Lung (tissue), 12 donors: Measurements from ENCODE around the gene VPS13D. TPM values are rescaled to one million over a fixed set of nuclear protein-coding genes. Genes with fewer than 3 reads are reported as not detected.

ENCODE experiments used
- ATAC-seq: fragments of 200-7000 bp; cut with Tn5 transposase; one replicate; pipeline ENCODE4 v1.9.1; 2020; ENCODE audit warnings: moderate number of reproducible peaks; ENCODE audit not compliant: insufficient read depth, low FRiP score
- DNase-seq, 3 donors: peaks; one replicate each; pipeline ENCODE4 v3.0.0-alpha.2; 2013 to 2017
- H3K27ac ChIP-seq, 2 donors: one replicate each; pipeline ENCODE4 v1.5.1; 2013; ENCODE audit warnings: mild to moderate bottlenecking in 2 of 2, moderate library complexity in 2 of 2, control low read depth in 1 of 2, inconsistent platforms in 1 of 2, low read depth in 1 of 2, low read length in 1 of 2
- H3K27me3 ChIP-seq, 3 donors: one replicate each; pipeline ENCODE4 v1.5.1; 2013; ENCODE audit warnings: low read length in 2 of 3; ENCODE audit not compliant: control insufficient read depth in 3 of 3, insufficient read depth in 3 of 3
- H3K36me3 ChIP-seq, 4 donors: one replicate each; pipeline ENCODE4 v1.5.1; 2013; ENCODE audit warnings: low read length in 4 of 4, mild to moderate bottlenecking in 1 of 4, moderate library complexity in 1 of 4; ENCODE audit not compliant: control insufficient read depth in 4 of 4, insufficient read depth in 4 of 4
- H3K4me1 ChIP-seq, 5 donors: one replicate each; pipeline ENCODE4 v1.5.1; 2013; ENCODE audit warnings: low read length in 5 of 5, mild to moderate bottlenecking in 2 of 5, moderate library complexity in 1 of 5; ENCODE audit not compliant: control insufficient read depth in 5 of 5, insufficient read depth in 5 of 5
- H3K4me3 ChIP-seq: one replicate; pipeline ENCODE4 v1.5.1; 2013; ENCODE audit warnings: mild to moderate bottlenecking, control low read depth, moderate library complexity
- H3K9ac ChIP-seq, 2 donors: one replicate each; pipeline ENCODE4 v1.5.1; 2013; ENCODE audit warnings: low read length in 2 of 2, control low read depth in 1 of 2; ENCODE audit not compliant: insufficient read depth in 1 of 2
- H3K9me3 ChIP-seq, 4 donors: one replicate each; pipeline ENCODE4 v1.5.1; 2013; ENCODE audit warnings: low read length in 3 of 4, mild to moderate bottlenecking in 1 of 4, moderate library complexity in 1 of 4; ENCODE audit not compliant: control insufficient read depth in 4 of 4, insufficient read depth in 3 of 4
- CTCF ChIP-seq: IDR thresholded peaks from 2 replicates; pipeline ENCODE4 v1.5.1; 2012; ENCODE audit warnings: mild to moderate bottlenecking; ENCODE audit errors: control extremely low read depth, extremely low read depth
- WGBS, 2 donors: extraction: QIAGEN DNeasy Blood & Tissue Kit; methylation state at CpG; one replicate each; pipeline ENCODE4 v1.1.7; 2013; 5-methylcytosine and 5-hydroxymethylcytosine counted together
- polyA plus RNA-seq, 2 donors: library from polyadenylated mRNA; stranded (reverse); fragments of 200-250 nt; gene quantifications; one replicate each; pipeline ENCODE4 v1.2.1, GENCODE V29; 2013
- total RNA-seq, 2 donors: library from RNA; depleted of rRNA in 1 of 2; stranded (reverse); fragments of >200 nt in 1 of 2; gene quantifications; one replicate each; pipeline ENCODE4 v1.2.1, GENCODE V29; 2014 to 2021
- donor health status: control.
- donor health status: control.
- donor health status: Bipolar disorder and iron deficiency.
- donor health status: healthy.
- donor health status: DM: yes; HTN: yes; CAD: no.

Gene VPS13D
- total and polyA plus RNA-seq, 4 donors, result 18.4 to 76.0 (median 37.5) TPM

- Histone ChIP-seq H3K4me1 (no peaks in the 10 kb centered on the region), H3K9me3 (no peaks in the 10 kb centered on the region), H3K4me3 (no peak overlapping the region), H3K27me3 (no peaks in the 10 kb centered on the region), H3K27ac (no peak overlapping the region), H3K9ac (no peak overlapping the region), H3K36me3 (peaks cover 10 to 42% (median 30%) of the 10 kb centered on the region in 4 donors)
- DNase-seq, result peak; percentile 18 to 75 (median 39)
- no peak for ATAC-seq
- 72 to 82% methylated on average over 5 of the region's 5 CpGs for WGBS, 2 donors
- TF ChIP-seq CTCF, result no peak
Observed at GRCh38 chr1:12251442-12251841, 21.6 kb downstream of the VPS13D start.

GRCh38 chr1:12255913-12256312 is 26.1 kb downstream of the VPS13D start:
- ATAC-seq, result no peak
- no peak for TF ChIP-seq CTCF
- 98 to 100% methylated on average over 2 of the region's 2 CpGs for WGBS, 2 donors

GRCh38 chr1:12258272-12258671 is 28.4 kb downstream of the VPS13D start:
- H3K36me3 ChIP-seq, result peaks cover 33 to 60% (median 36%) of the 10 kb centered on the region in 4 donors
- no peak overlapping the region for H3K4me3 ChIP-seq
- no peaks in the 10 kb centered on the region for H3K27me3 ChIP-seq
- WGBS, 2 donors, result 90 to 97% methylated on average over 7 of the region's 7 CpGs
- no peak for ATAC-seq
- no peak overlapping the region for H3K27ac ChIP-seq
- DNase-seq, result no peak
- TF ChIP-seq CTCF, result no peak
- no peak overlapping the region for H3K9ac ChIP-seq
- H3K9me3 ChIP-seq, result no peaks in the 10 kb centered on the region
- H3K4me1 ChIP-seq, result no peaks in the 10 kb centered on the region

More at GRCh38 chr1:12255913-12256312, 26.1 kb downstream of the VPS13D start:
- DNase-seq, result no peak
- Histone ChIP-seq H3K27me3 (no peaks in the 10 kb centered on the region), H3K27ac (no peak overlapping the region), H3K9me3 (no peaks in the 10 kb centered on the region), H3K36me3 (peaks cover 18 to 54% (median 33%) of the 10 kb centered on the region in 4 donors), H3K4me1 (no peaks in the 10 kb centered on the region), H3K4me3 (no peak overlapping the region), H3K9ac (no peak overlapping the region)

GRCh38 chr1:12269351-12269750 is 39.5 kb downstream of the VPS13D start:
- H3K4me1 ChIP-seq, result no peaks in the 10 kb centered on the region
- H3K9me3 ChIP-seq, result peaks cover 0 to 3% (median 0%) of the 10 kb centered on the region in 4 donors
- H3K27me3 ChIP-seq, result no peaks in the 10 kb centered on the region
- no peak overlapping the region for H3K27ac ChIP-seq
- H3K36me3 ChIP-seq, result peaks cover 20 to 61% (median 37%) of the 10 kb centered on the region in 4 donors
- no peak overlapping the region for H3K9ac ChIP-seq
- H3K4me3 ChIP-seq, result no peak overlapping the region
- TF ChIP-seq CTCF, result no peak
- ATAC-seq, result no peak
- DNase-seq, result no peak
- WGBS, 2 donors, result 94 to 95% methylated on average over 1 of the region's 1 CpG
